A549 (cell line): ENCODE measurements around the gene PDLIM5.

Experiments
- CTCF ChIP-seq: fragments of >200 bp; sonication (Bioruptor Twin); formaldehyde crosslinking; IDR thresholded peaks from 3 replicates; pipeline ENCODE4 v1.5.1; 2016
- POLR2A ChIP-seq: IDR thresholded peaks from 2 replicates; pipeline ENCODE4 v1.6.1; 2012; ENCODE audit warnings: mild to moderate bottlenecking, low read length

GRCh38 chr4:94582517-94582916 is 130.8 kb downstream of the PDLIM5 start:
- no peak for TF ChIP-seq CTCF
- no peak for TF ChIP-seq POLR2A
